HEK293 (cell line): Measurements from ENCODE around the gene PCCA.

Experiments
- CTCF ChIA-PET: fragments of 350-600 bp; formaldehyde crosslinking; extraction: SDS; loops from one replicate; lab custom pipeline; 2021; ENCODE audit warnings: antibody characterized with exemption; lab: Yijun Ruan, JAX
- POLR2A ChIA-PET: fragments of 300-600 bp; formaldehyde crosslinking; extraction: SDS; loops from one replicate; lab custom pipeline; 2020; ENCODE audit warnings: antibody characterized with exemption, inconsistent platforms; lab: Yijun Ruan, JAX
- H3K27ac ChIP-seq: fragments of 200-500 bp; sonication (Bioruptor generic); 2 replicates; pipeline ENCODE4 v1.5.1; 2014; ENCODE audit warnings: low read depth, low read length, control low read depth, inconsistent platforms; ENCODE audit errors: extremely low read depth
- H3K36me3 ChIP-seq, 2 experiments: fragments of 200-500 bp in 1 of 2; sonication (Bioruptor generic) in 1 of 2; 1 replicate in 1 of 2; 2 replicates in 1 of 2; pipeline ENCODE4 v1.5.1; 2014 to 2017; ENCODE audit warnings: inconsistent platforms in 2 of 2, low read length in 2 of 2; ENCODE audit not compliant: control insufficient read depth in 2 of 2, insufficient read depth in 1 of 2
- H3K4me1 ChIP-seq: fragments of 200-500 bp; sonication (Bioruptor generic); 2 replicates; pipeline ENCODE4 v1.5.1; 2014; ENCODE audit warnings: mild to moderate bottlenecking, low read length, inconsistent platforms; ENCODE audit not compliant: control insufficient read depth, insufficient read depth
- H3K4me3 ChIP-seq: 2 replicates; pipeline ENCODE4 v1.5.1; 2011; ENCODE audit warnings: low read depth, mild to moderate bottlenecking, control low read depth, low read length, moderate library complexity
- H3K9me3 ChIP-seq: fragments of 200-500 bp; sonication (Bioruptor generic); 2 replicates; pipeline ENCODE4 v1.5.1; 2014; ENCODE audit warnings: low read depth, low read length, inconsistent platforms; ENCODE audit not compliant: control insufficient read depth, insufficient read depth
- BCL11B ChIP-seq: fragments of 450-650 bp; formaldehyde crosslinking; IDR thresholded peaks from 2 replicates; pipeline ENCODE4 v1.5.1; 2016; ENCODE audit warnings: low read depth, missing biosample characterization, missing genetic modification characterization
- GLI4 ChIP-seq: fragments of 450-650 bp; formaldehyde crosslinking; IDR thresholded peaks from 2 replicates; pipeline ENCODE4 v1.5.1; 2016; ENCODE audit warnings: missing biosample characterization, missing genetic modification characterization
- KLF16 ChIP-seq: fragments of 450-650 bp; formaldehyde crosslinking; IDR thresholded peaks from 2 replicates; pipeline ENCODE4 v1.5.1; 2017; ENCODE audit warnings: missing biosample characterization, missing genetic modification characterization
- KLF17 ChIP-seq: fragments of 450-650 bp; formaldehyde crosslinking; IDR thresholded peaks from 2 replicates; pipeline ENCODE4 v1.5.1; 2016; ENCODE audit warnings: missing biosample characterization, missing genetic modification characterization
- MYNN ChIP-seq: fragments of 450-650 bp; formaldehyde crosslinking; IDR thresholded peaks from 2 replicates; pipeline ENCODE4 v1.5.1; 2016; ENCODE audit warnings: missing biosample characterization, missing genetic modification characterization, borderline replicate concordance
- OVOL3 ChIP-seq: fragments of 450-650 bp; formaldehyde crosslinking; IDR thresholded peaks from 2 replicates; pipeline ENCODE4 v1.5.1; 2016; ENCODE audit warnings: missing biosample characterization, missing genetic modification characterization
- RBAK ChIP-seq: fragments of 450-650 bp; formaldehyde crosslinking; IDR thresholded peaks from 2 replicates; pipeline ENCODE4 v1.5.1; 2016; ENCODE audit warnings: missing biosample characterization, missing genetic modification characterization
- TRIM28 ChIP-seq: IDR thresholded peaks from 2 replicates; pipeline ENCODE4 v1.6.1; 2011; ENCODE audit warnings: low read length, control low read depth, borderline replicate concordance
- ZBTB48 ChIP-seq: fragments of 450-650 bp; formaldehyde crosslinking; IDR thresholded peaks from 2 replicates; pipeline ENCODE4 v1.5.1; 2016; ENCODE audit warnings: missing biosample characterization, missing genetic modification characterization
- ZBTB7A ChIP-seq: fragments of 450-650 bp; formaldehyde crosslinking; IDR thresholded peaks from 2 replicates; pipeline ENCODE4 v1.5.1; 2016; ENCODE audit warnings: low read depth, missing biosample characterization, missing genetic modification characterization
- ZNF10 ChIP-seq: fragments of 450-650 bp; formaldehyde crosslinking; IDR thresholded peaks from 2 replicates; pipeline ENCODE4 v1.5.1; 2017; ENCODE audit warnings: missing biosample characterization, missing genetic modification characterization
- ZNF114 ChIP-seq: fragments of 450-650 bp; formaldehyde crosslinking; IDR thresholded peaks from 2 replicates; pipeline ENCODE4 v1.5.0; 2017; ENCODE audit warnings: missing biosample characterization, missing genetic modification characterization
- ZNF184 ChIP-seq: fragments of 450-650 bp; IDR thresholded peaks from 2 replicates; pipeline ENCODE4 v1.5.1; 2018; ENCODE audit warnings: missing biosample characterization, mild to moderate bottlenecking, missing genetic modification characterization
- ZNF292 ChIP-seq: fragments of 450-650 bp; formaldehyde crosslinking; IDR thresholded peaks from 2 replicates; pipeline ENCODE4 v1.5.1; 2016; ENCODE audit warnings: low read depth, missing biosample characterization, missing genetic modification characterization, borderline replicate concordance
- ZNF335 ChIP-seq: fragments of 450-650 bp; formaldehyde crosslinking; conservative IDR thresholded peaks from 2 replicates; pipeline ENCODE4 v1.5.1; 2016; ENCODE audit warnings: missing biosample characterization, missing genetic modification characterization
- ZNF362 ChIP-seq: fragments of 450-650 bp; formaldehyde crosslinking; IDR thresholded peaks from 2 replicates; pipeline ENCODE4 v1.5.1; 2016; ENCODE audit warnings: missing biosample characterization, missing genetic modification characterization
- ZNF37A ChIP-seq: fragments of 450-650 bp; IDR thresholded peaks from 2 replicates; pipeline ENCODE4 v1.5.1; 2018; ENCODE audit warnings: missing biosample characterization, missing genetic modification characterization
- ZNF391 ChIP-seq: fragments of 450-650 bp; formaldehyde crosslinking; IDR thresholded peaks from 2 replicates; pipeline ENCODE4 v1.5.1; 2016; ENCODE audit warnings: low read depth, missing biosample characterization, missing genetic modification characterization, borderline replicate concordance
- ZNF423 ChIP-seq: fragments of 450-650 bp; formaldehyde crosslinking; IDR thresholded peaks from 2 replicates; pipeline ENCODE4 v1.5.1; 2016; ENCODE audit warnings: missing biosample characterization, missing genetic modification characterization
- ZNF488 ChIP-seq: fragments of 450-650 bp; formaldehyde crosslinking; IDR thresholded peaks from 2 replicates; pipeline ENCODE4 v1.5.1; 2016; ENCODE audit warnings: missing biosample characterization, missing genetic modification characterization
- ZNF501 ChIP-seq: fragments of 450-650 bp; formaldehyde crosslinking; IDR thresholded peaks from 2 replicates; pipeline ENCODE4 v1.5.1; 2016; ENCODE audit warnings: missing biosample characterization, missing genetic modification characterization
- ZNF514 ChIP-seq: fragments of 450-650 bp; formaldehyde crosslinking; IDR thresholded peaks from 2 replicates; pipeline ENCODE4 v1.5.1; 2016; ENCODE audit warnings: missing biosample characterization, missing genetic modification characterization
- ZNF548 ChIP-seq: fragments of 450-650 bp; formaldehyde crosslinking; IDR thresholded peaks from 2 replicates; pipeline ENCODE4 v1.5.1; 2016; ENCODE audit warnings: missing biosample characterization, missing genetic modification characterization
- ZNF596 ChIP-seq: fragments of 450-650 bp; IDR thresholded peaks from 2 replicates; pipeline ENCODE4 v1.5.0; 2018; ENCODE audit warnings: missing biosample characterization, mild to moderate bottlenecking, missing genetic modification characterization, moderate library complexity
- ZNF600 ChIP-seq: fragments of 450-650 bp; formaldehyde crosslinking; IDR thresholded peaks from 2 replicates; pipeline ENCODE4 v1.5.1; 2016; ENCODE audit warnings: missing biosample characterization, missing genetic modification characterization
- ZNF624 ChIP-seq: fragments of 450-650 bp; formaldehyde crosslinking; IDR thresholded peaks from 2 replicates; pipeline ENCODE4 v1.5.1; 2017; ENCODE audit warnings: missing biosample characterization, missing genetic modification characterization
- ZNF664 ChIP-seq: fragments of 450-650 bp; formaldehyde crosslinking; IDR thresholded peaks from 2 replicates; pipeline ENCODE4 v1.5.1; 2016; ENCODE audit warnings: missing biosample characterization, missing genetic modification characterization
- ZNF707 ChIP-seq: fragments of 450-650 bp; formaldehyde crosslinking; IDR thresholded peaks from 2 replicates; pipeline ENCODE4 v1.5.1; 2016; ENCODE audit warnings: missing biosample characterization, missing genetic modification characterization
- ZNF785 ChIP-seq: fragments of 450-650 bp; formaldehyde crosslinking; IDR thresholded peaks from 2 replicates; pipeline ENCODE4 v1.5.1; 2016; ENCODE audit warnings: missing biosample characterization, missing genetic modification characterization
- ZNF830 ChIP-seq: fragments of 450-650 bp; IDR thresholded peaks from 2 replicates; pipeline ENCODE4 v1.5.0; 2018; ENCODE audit warnings: missing biosample characterization, missing genetic modification characterization, low read depth, mild to moderate bottlenecking, moderate library complexity
- TF ChIP-seq, protein P1 (sequence below): fragments of 450-650 bp; formaldehyde crosslinking; IDR thresholded peaks from 2 replicates; pipeline ENCODE4 v1.5.1; 2017; ENCODE audit warnings: missing biosample characterization, missing genetic modification characterization

PCCA gene

GRCh38 chr13:100363285-100363711, 274.4 kb downstream of the PCCA start:
- CTCF ChIA-PET = interaction anchor here (0.5 kb wide), 1 partner anchor 209 kb away, joined by 3 read pairs; no protein-coding TSS in a partner anchor
- H3K9me3 ChIP-seq = no peaks in the 10 kb centered on the region
- H3K27ac ChIP-seq = no peak overlapping the region

GRCh38 chr13:100363874-100364273, 275.0 kb downstream of the PCCA start:
- H3K4me3 ChIP-seq = no peak overlapping the region
- ChIA-PET CTCF (interaction anchor here (0.5 kb wide), 1 partner anchor 209 kb away, joined by 3 read pairs; no protein-coding TSS in a partner anchor), POLR2A (no interaction called here)
- H3K4me1 ChIP-seq = peaks cover 10% of the 10 kb centered on the region
- no peaks in the 10 kb centered on the region for H3K9me3 ChIP-seq
- no peak overlapping the region for H3K27ac ChIP-seq
- no peaks in the 10 kb centered on the region for H3K36me3 ChIP-seq
- no peak for TF ChIP-seq ZNF37A (tag by site-specific recombination)
- TF ChIP-seq ZNF391 (tag by site-specific recombination) = peak; percentile 80; the same call in 1 of the 2 replicates
- peak; percentile 96 for TF ChIP-seq ZNF362 (tag by site-specific recombination)
- TF ChIP-seq TRIM28 = no peak
- peak; percentile 55; the same call in 1 of the 2 replicates for TF ChIP-seq ZNF501 (tag by site-specific recombination)
- no peak for TF ChIP-seq RBAK (tag by site-specific recombination)
- no peak for TF ChIP-seq ZNF10 (tag by site-specific recombination)
- no peak; the same call in 1 of the 2 replicates for TF ChIP-seq OVOL3 (tag by site-specific recombination)
- TF ChIP-seq GLI4 = no peak
- TF ChIP-seq ZNF785 = no peak
- no peak for TF ChIP-seq MYNN (tag by site-specific recombination)
- TF ChIP-seq ZNF514 (tag by site-specific recombination) = no peak
- TF ChIP-seq ZNF184 = peak; percentile 77
- TF ChIP-seq BCL11B = no peak
- TF ChIP-seq ZNF664 (tag by site-specific recombination) = no peak
- no peak for TF ChIP-seq ZNF423 (tag by site-specific recombination)
- TF ChIP-seq ZNF335 (tag by site-specific recombination) = no peak
- TF ChIP-seq, protein P1, sequence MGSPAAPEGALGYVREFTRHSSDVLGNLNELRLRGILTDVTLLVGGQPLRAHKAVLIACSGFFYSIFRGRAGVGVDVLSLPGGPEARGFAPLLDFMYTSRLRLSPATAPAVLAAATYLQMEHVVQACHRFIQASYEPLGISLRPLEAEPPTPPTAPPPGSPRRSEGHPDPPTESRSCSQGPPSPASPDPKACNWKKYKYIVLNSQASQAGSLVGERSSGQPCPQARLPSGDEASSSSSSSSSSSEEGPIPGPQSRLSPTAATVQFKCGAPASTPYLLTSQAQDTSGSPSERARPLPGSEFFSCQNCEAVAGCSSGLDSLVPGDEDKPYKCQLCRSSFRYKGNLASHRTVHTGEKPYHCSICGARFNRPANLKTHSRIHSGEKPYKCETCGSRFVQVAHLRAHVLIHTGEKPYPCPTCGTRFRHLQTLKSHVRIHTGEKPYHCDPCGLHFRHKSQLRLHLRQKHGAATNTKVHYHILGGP (tag by site-specific recombination) = peak; percentile 95
- no peak for TF ChIP-seq KLF16 (tag by site-specific recombination)
- no peak for TF ChIP-seq ZBTB48
- no peak for TF ChIP-seq ZNF596 (tag by site-specific recombination)
- no peak for TF ChIP-seq ZNF624 (tag by site-specific recombination)
- TF ChIP-seq ZNF707 (tag by site-specific recombination) = no peak
- TF ChIP-seq ZBTB7A (tag by site-specific recombination) = no peak
- TF ChIP-seq ZNF114 (tag by site-specific recombination) = no peak
- TF ChIP-seq KLF17 = peak; percentile 56; the same call in 1 of the 2 replicates
- TF ChIP-seq ZNF292 (tag by site-specific recombination) = no peak

More at GRCh38 chr13:100363285-100363711, 274.4 kb downstream of the PCCA start:
- peaks cover 10% of the 10 kb centered on the region for H3K4me1 ChIP-seq
- no peak for TF ChIP-seq ZNF488 (tag by site-specific recombination)
- no peak for TF ChIP-seq ZNF830 (tag by site-specific recombination)
- TF ChIP-seq ZNF600 (tag by site-specific recombination) = peak; percentile 43; the same call in 1 of the 2 replicates
- TF ChIP-seq MYNN (tag by site-specific recombination) = no peak
- no peak for TF ChIP-seq KLF17
- no peak for TF ChIP-seq ZNF548
- H3K4me3 ChIP-seq = no peak overlapping the region
- no peaks in the 10 kb centered on the region for H3K36me3 ChIP-seq
- POLR2A ChIA-PET = no interaction called here
